GM12875 (cell line): ENCODE data around the gene PTPN14.

Experiments
- H3K4me3 ChIP-seq: one replicate; pipeline ENCODE4 v1.5.1; 2011; ENCODE audit warnings: low read depth, low read length, control low read depth
- TF ChIP-seq, protein P1 (sequence below): IDR thresholded peaks from 2 replicates; pipeline ENCODE4 v1.5.1; 2011; ENCODE audit warnings: low read depth, mild to moderate bottlenecking, control low read depth, inconsistent platforms, low read length, moderate library complexity, borderline replicate concordance; ENCODE audit not compliant: insufficient read depth

Gene PTPN14

DNA sequence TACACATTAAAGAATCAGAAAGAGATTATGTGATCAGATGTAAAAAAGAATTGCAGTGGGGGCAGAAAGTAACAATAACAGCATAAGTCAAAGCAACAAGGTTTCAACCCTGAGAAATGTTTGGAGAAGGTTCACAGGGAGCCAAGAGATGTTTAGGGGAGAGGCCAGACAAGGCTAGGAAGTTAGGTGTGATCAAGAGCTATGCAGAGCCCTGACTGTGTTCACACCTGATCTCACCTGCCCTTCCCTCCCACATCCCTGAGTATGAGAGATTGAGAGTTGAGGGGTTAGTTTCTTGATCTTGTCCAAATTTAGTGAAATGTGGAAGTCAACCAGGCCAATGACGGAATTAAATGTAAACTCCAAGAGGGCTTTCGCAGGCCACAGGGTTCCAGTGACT is 10.2 kb downstream of the PTPN14 start:
- no peak overlapping the region for H3K4me3 ChIP-seq
- TF ChIP-seq, protein P1, sequence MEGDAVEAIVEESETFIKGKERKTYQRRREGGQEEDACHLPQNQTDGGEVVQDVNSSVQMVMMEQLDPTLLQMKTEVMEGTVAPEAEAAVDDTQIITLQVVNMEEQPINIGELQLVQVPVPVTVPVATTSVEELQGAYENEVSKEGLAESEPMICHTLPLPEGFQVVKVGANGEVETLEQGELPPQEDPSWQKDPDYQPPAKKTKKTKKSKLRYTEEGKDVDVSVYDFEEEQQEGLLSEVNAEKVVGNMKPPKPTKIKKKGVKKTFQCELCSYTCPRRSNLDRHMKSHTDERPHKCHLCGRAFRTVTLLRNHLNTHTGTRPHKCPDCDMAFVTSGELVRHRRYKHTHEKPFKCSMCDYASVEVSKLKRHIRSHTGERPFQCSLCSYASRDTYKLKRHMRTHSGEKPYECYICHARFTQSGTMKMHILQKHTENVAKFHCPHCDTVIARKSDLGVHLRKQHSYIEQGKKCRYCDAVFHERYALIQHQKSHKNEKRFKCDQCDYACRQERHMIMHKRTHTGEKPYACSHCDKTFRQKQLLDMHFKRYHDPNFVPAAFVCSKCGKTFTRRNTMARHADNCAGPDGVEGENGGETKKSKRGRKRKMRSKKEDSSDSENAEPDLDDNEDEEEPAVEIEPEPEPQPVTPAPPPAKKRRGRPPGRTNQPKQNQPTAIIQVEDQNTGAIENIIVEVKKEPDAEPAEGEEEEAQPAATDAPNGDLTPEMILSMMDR = no peak

DNA sequence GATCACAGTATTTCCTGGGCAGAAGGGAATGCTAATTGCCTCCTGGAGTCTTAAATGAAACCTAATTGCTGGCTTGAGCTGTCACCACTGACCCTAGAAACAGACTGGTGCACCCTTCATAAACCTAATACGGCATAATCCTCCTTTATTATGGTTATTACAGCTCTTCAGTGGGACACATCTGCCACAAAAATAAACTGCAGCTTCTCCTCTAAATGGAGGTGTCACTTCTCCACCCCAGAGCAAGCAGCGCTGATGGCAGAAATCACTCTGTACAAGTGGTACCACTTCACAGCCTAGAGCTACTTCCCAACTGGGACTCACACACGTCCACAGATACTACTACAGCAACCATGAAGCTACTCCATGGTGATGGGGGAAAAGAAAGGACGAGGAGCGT is 11.1 kb downstream of the PTPN14 start:
- H3K4me3 ChIP-seq = no peak overlapping the region
- TF ChIP-seq, protein P1 = no peak

DNA sequence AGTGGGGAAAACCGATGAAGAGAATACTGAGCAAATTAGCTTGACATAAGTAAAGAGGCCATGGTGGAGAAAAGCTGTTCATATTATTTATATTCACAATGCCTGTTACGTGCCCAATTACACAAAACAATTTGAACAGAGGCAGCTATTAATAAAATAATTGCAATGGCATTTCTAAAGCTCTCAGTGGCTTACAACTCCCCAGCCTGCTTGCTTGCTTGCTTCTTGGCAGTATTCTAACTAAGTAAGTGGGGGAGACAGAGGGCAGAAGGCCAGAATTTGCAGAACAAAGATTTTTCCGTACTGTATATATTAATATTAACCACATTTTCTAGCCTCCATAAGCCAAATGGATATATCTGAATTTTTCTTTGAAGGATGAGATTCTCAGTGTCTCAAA is 12.9 kb downstream of the PTPN14 start:
- TF ChIP-seq, protein P1 = no peak
- no peak overlapping the region for H3K4me3 ChIP-seq

GRCh38 chr1:214537872-214538473 is 13.4 kb downstream of the PTPN14 start:
- TF ChIP-seq, protein P1 = no peak
- no peak overlapping the region for H3K4me3 ChIP-seq

DNA sequence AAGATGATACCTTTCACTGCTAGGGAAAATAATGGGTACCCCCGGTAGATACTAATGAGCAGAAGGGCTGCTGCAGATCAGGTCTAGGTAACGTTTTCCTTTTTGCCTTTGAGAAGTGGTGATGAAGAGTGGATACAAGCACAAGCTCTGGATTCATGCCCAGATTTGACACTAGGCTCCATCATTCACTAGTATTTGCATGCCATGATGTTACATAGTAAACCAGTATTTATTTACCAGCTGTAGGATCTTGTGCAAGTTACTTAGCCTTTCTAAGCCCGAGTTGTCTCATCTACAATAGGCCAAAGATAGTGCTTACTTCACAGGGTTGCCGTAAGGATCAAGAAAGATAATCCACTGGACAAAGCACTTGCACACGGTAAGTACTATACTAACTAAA is 14.2 kb downstream of the PTPN14 start:
- TF ChIP-seq, protein P1 = no peak
- no peak overlapping the region for H3K4me3 ChIP-seq

- no peak overlapping the region for H3K4me3 ChIP-seq
- TF ChIP-seq, protein P1 = no peak
These were observed 19.3 kb downstream of the PTPN14 start for GRCh38 chr1:214532070-214532469.

DNA sequence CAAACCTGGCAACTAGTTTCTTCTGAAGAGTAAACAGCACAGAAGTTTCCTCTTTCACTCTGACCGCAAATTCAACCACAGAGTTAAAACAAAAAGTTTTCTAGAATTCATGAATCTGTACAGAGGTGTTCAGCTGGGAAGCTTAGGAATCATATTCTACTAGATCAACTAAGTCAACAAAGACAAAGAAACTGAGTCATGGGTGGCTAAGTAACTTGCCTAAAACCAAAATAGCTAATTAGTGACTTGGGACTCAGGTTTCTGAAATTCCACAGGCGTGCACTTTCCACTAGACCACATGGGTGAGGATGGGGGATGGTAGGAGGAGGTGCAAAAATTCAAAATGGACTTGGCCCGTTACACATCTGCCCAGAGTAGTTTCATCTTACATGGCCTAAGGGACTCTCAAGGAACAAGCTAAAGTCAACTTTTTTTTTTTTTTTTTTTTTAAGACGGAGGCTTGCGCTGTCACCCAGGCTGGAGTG is 25.8 kb downstream of the PTPN14 start:
- TF ChIP-seq, protein P1 = no peak
- H3K4me3 ChIP-seq = no peak overlapping the region
